ENCODE results near the gene SYNE1.
"Not testable (repeated sequence)": the region's sequence is repeated elsewhere in the genome, so short reads cannot be mapped to it uniquely, and the experiment has no call there.

Gene SYNE1

GRCh38 chr6:152087096-152087495 is 550.1 kb downstream of the SYNE1 start:
- DNase-seq, result no peak

GRCh38 chr6:152086223-152086873 is 550.8 kb downstream of the SYNE1 start:
- no peak for DNase-seq

- DNase-seq, result no peak
Observed at GRCh38 chr6:152085451-152085921, 551.7 kb downstream of the SYNE1 start.

GRCh38 chr6:152078804-152079203 is 558.4 kb downstream of the SYNE1 start:
- no peak for DNase-seq

- no peak for DNase-seq
Observed at GRCh38 chr6:152078001-152078400, 559.2 kb downstream of the SYNE1 start.

GRCh38 chr6:152076242-152076641 is 560.9 kb downstream of the SYNE1 start:
- not testable (repeated sequence) for DNase-seq

- DNase-seq, result no peak
Observed at GRCh38 chr6:152071843-152072242, 565.3 kb downstream of the SYNE1 start.
